Testis (tissue), 2 donors: ENCODE results near the gene CD164L2.

ENCODE experiments used
- CTCF ChIP-seq, 3 experiments: fragments of 450-650 bp in 2 of 3; fragments of 200-600 bp in 1 of 3; sonication (generic) in 1 of 3; IDR thresholded peaks; one replicate each; pipeline ENCODE4 v1.5.1; 2016 to 2019; ENCODE audit warnings: antibody characterized with exemption in 3 of 3, mild to moderate bottlenecking in 2 of 3, moderate library complexity in 1 of 3
- POLR2A ChIP-seq: fragments of 450-650 bp; IDR thresholded peaks from one replicate; pipeline ENCODE4 v1.6.1; 2017; ENCODE audit warnings: antibody characterized with exemption, mild to moderate bottlenecking, moderate library complexity

GRCh38 chr1:27365372-27366112, 17.6 kb downstream of the CD164L2 start:
- TF ChIP-seq CTCF (IDR thresholded peaks at IDR 0.05) (no peak), POLR2A (no peak)
